Adrenal gland (tissue), 5 donors: ENCODE results near the gene KCNN4.

ENCODE experiments used
- CTCF ChIP-seq, 6 experiments: fragments of 450-650 bp in 4 of 6; fragments of 200-600 bp in 2 of 6; sonication (generic) in 1 of 6; IDR thresholded peaks; 1 replicate in 5 of 6; 2 replicates in 1 of 6; pipeline versions ENCODE4 v1.5.1 to v1.8.0; 2016 to 2021; ENCODE audit warnings: antibody characterized with exemption in 6 of 6, mild to moderate bottlenecking in 2 of 6, moderate library complexity in 1 of 6
- POLR2A ChIP-seq, 2 donors: fragments of 450-650 bp; IDR thresholded peaks; one replicate each; pipeline ENCODE4 v1.6.1; 2017; ENCODE audit warnings: antibody characterized with exemption in 2 of 2, mild to moderate bottlenecking in 2 of 2, moderate library complexity in 1 of 2
- donor health status: DM: no; HTN: no; CAD: no.

- TF ChIP-seq POLR2A (IDR thresholded peaks at IDR 0.05) = no peak
- no peak for TF ChIP-seq CTCF (IDR thresholded peaks at IDR 0.05)
Observed at GRCh38 chr19:43798026-43798545, 17.3 kb upstream of the KCNN4 start.
